Esophagus muscularis mucosa (tissue), 4 donors: Measurements from ENCODE around the gene ZNF280B. TPM values are rescaled to one million over a fixed set of nuclear protein-coding genes. Genes with fewer than 3 reads are reported as not detected.

ENCODE experiments used
- DNase-seq: peaks from one replicate; pipeline ENCODE4 v3.0.0-alpha.2; 2017; ENCODE audit errors: extremely low spot score
- H3K27ac ChIP-seq, 4 donors: fragments of 200-600 bp; sonication (generic); replicated peaks in 1 of 4; 1 replicate in 3 of 4; 2 replicates in 1 of 4; pipeline ENCODE4 v1.5.1; 2016 to 2019; ENCODE audit warnings: mild to moderate bottlenecking in 1 of 4
- H3K27me3 ChIP-seq, 4 donors: fragments of 200-600 bp; sonication (generic); one replicate each; pipeline versions ENCODE4 v1.5.1 to v1.6.0; 2016 to 2019
- H3K36me3 ChIP-seq, 4 donors: fragments of 200-600 bp; sonication (generic); one replicate each; pipeline ENCODE4 v1.5.1; 2016 to 2019
- H3K4me1 ChIP-seq, 4 donors: fragments of 200-600 bp; sonication (generic); one replicate each; pipeline ENCODE4 v1.5.1; 2016 to 2019
- H3K4me3 ChIP-seq, 4 donors: fragments of 200-600 bp; sonication (generic); 1 replicate in 2 of 4; 2 replicates in 2 of 4; pipeline ENCODE4 v1.5.1; 2016 to 2019; ENCODE audit warnings: mild to moderate bottlenecking in 4 of 4, moderate library complexity in 1 of 4
- H3K9me3 ChIP-seq, 4 donors: fragments of 200-600 bp; sonication (generic); 1 replicate in 3 of 4; 2 replicates in 1 of 4; pipeline ENCODE4 v1.5.1; 2016 to 2019
- CTCF ChIP-seq, 3 experiments: fragments of 200-600 bp in 2 of 3; fragments of 450-650 bp in 1 of 3; sonication (generic) in 2 of 3; IDR thresholded peaks; one replicate each; pipeline ENCODE4 v1.5.1; 2017 to 2019; ENCODE audit warnings: antibody characterized with exemption in 3 of 3, mild to moderate bottlenecking in 2 of 3, moderate library complexity in 1 of 3
- EP300 ChIP-seq: sonication (generic); formaldehyde crosslinking; IDR thresholded peaks from one replicate; pipeline ENCODE4 v1.6.1; 2017; ENCODE audit warnings: antibody characterized with exemption
- POLR2A ChIP-seq: fragments of 450-650 bp; IDR thresholded peaks from one replicate; pipeline ENCODE4 v1.6.1; 2017; ENCODE audit warnings: antibody characterized with exemption, moderate library complexity, mild to moderate bottlenecking, low read depth
- POLR2AphosphoS5 ChIP-seq, 2 donors: sonication (generic); formaldehyde crosslinking; IDR thresholded peaks; one replicate each; pipeline ENCODE4 v1.6.1; 2017; ENCODE audit warnings: antibody characterized with exemption in 2 of 2
- WGBS: methylation state at CpG from one replicate; pipeline ENCODE4 v1.1.5; 2018; 5-methylcytosine and 5-hydroxymethylcytosine counted together
- intact Hi-C: fragments of 100-400 bp; cut with DNase I; formaldehyde crosslinking; loops from one replicate; pipeline ENCODE4 v1.15.1; 2023
- total RNA-seq, 4 donors: library from RNA; depleted of rRNA; stranded (reverse); fragments of >200 nt; gene quantifications; one replicate each; pipeline versions ENCODE4 v1.1.0 to v1.2.1, GENCODE V29; 2016

ZNF280B gene
- total RNA-seq, 4 donors from 2014 or later: 0.33 to 0.71 (median 0.55) TPM

- intact Hi-C loops: loop anchor here (10.0 kb wide), 1 partner anchor 495 kb away; no protein-coding TSS in a partner anchor
- Histone ChIP-seq H3K36me3 (no peaks in the 10 kb centered on the region), H3K4me3 (no peak overlapping the region), H3K27me3 (peaks cover 0 to 65% (median 9%) of the 10 kb centered on the region in 4 donors), H3K4me1 (no peaks in the 10 kb centered on the region), H3K9me3 (peaks cover 0 to 39% (median 28%) of the 10 kb centered on the region in 4 donors), H3K27ac (no peak overlapping the region)
- DNase-seq: no peak
- 88% methylated on average over 2 of the region's 2 CpGs for WGBS
- TF ChIP-seq CTCF (IDR thresholded peaks at IDR 0.05) (no peak), POLR2AphosphoS5 (IDR thresholded peaks at IDR 0.05) (no peak), EP300 (no peak), POLR2A (no peak)
These were observed 48.5 kb downstream of the ZNF280B start for GRCh38 chr22:22460060-22460459.

- TF ChIP-seq POLR2A: no peak
- no peak for TF ChIP-seq CTCF (IDR thresholded peaks at IDR 0.05)
- no peak for TF ChIP-seq POLR2AphosphoS5 (IDR thresholded peaks at IDR 0.05)
- no peak for TF ChIP-seq EP300
- 79% methylated on average over 6 of the region's 6 CpGs for WGBS
These were observed 49.5 kb downstream of the ZNF280B start for GRCh38 chr22:22458896-22459588.

DNA sequence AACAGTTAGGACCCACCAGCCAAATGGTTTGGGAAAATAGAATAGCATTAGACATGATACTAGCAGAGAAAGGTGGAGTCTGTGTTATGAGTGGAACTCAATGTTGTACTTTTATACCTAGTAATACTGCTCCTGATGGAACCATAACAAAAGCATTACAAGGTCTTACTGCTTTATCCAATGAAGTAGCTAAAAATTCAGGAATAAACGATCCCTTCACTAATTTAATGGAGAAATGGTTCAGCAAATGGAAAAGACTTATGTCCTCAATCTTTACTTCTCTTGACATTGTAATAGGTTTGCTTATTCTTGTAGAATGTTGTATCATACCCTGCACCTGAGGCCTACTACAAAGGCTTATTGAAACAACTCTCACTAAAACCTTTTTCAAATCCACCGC lies 50.2 kb downstream of the ZNF280B start:
- Histone ChIP-seq H3K27me3 (peaks cover 0 to 62% (median 5%) of the 10 kb centered on the region in 4 donors), H3K36me3 (no peaks in the 10 kb centered on the region), H3K27ac (no peak overlapping the region), H3K4me3 (no peak overlapping the region), H3K4me1 (no peaks in the 10 kb centered on the region), H3K9me3 (peaks cover 0 to 39% (median 33%) of the 10 kb centered on the region in 4 donors)
- WGBS: 92% methylated on average over 2 of the region's 2 CpGs
- no peak for DNase-seq
- intact Hi-C loops: no loop called here
- no peak for TF ChIP-seq CTCF (IDR thresholded peaks at IDR 0.05)
- TF ChIP-seq POLR2AphosphoS5 (IDR thresholded peaks at IDR 0.05): no peak
- TF ChIP-seq EP300: no peak
- TF ChIP-seq POLR2A: no peak

More at GRCh38 chr22:22458896-22459588, 49.5 kb downstream of the ZNF280B start:
- Histone ChIP-seq H3K27ac (no peak overlapping the region), H3K27me3 (peaks cover 0 to 62% (median 9%) of the 10 kb centered on the region in 4 donors), H3K4me1 (no peaks in the 10 kb centered on the region), H3K36me3 (no peaks in the 10 kb centered on the region), H3K4me3 (no peak overlapping the region), H3K9me3 (peaks cover 0 to 39% (median 28%) of the 10 kb centered on the region in 4 donors)
- intact Hi-C loops: no loop called here
- DNase-seq: no peak

DNA sequence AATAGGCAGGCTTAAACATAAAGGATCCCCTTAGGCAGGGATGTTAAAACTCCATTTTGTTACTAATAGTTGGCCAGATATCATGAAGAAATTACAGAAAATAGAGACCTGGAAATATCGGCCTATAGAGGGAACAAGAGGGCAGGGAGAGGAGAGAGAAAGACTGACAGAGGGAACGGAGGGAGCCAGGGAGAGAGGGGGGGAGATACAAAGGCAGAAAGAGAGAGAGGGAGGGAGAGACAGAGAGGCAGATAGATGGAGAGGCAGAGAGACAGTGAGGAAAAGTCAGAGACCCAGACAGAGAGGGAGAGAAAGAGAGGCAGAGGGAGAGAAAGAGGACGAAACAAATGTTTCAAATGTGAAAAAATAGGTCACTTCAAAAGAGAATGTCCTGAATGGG lies 53.5 kb downstream of the ZNF280B start:
- intact Hi-C loops: no loop called here
- no peak for TF ChIP-seq CTCF (IDR thresholded peaks at IDR 0.05)
- no peak for TF ChIP-seq POLR2AphosphoS5 (IDR thresholded peaks at IDR 0.05)
- no peak for TF ChIP-seq POLR2A
- TF ChIP-seq EP300: no peak
- no peak for DNase-seq
- no peaks in the 10 kb centered on the region for H3K4me1 ChIP-seq
- H3K9me3 ChIP-seq: peaks cover 0 to 41% (median 32%) of the 10 kb centered on the region in 4 donors
- no peak overlapping the region for H3K4me3 ChIP-seq
- H3K27ac ChIP-seq: no peak overlapping the region
- WGBS: 65% methylated on average over 3 of the region's 3 CpGs
- H3K27me3 ChIP-seq: peaks cover 0 to 50% (median 0%) of the 10 kb centered on the region in 4 donors
- no peaks in the 10 kb centered on the region for H3K36me3 ChIP-seq
